Measurements from ENCODE around the gene CHCHD1. TPM values are rescaled to one million over a fixed set of nuclear protein-coding genes. Genes with fewer than 3 reads are reported as not detected.

The CHCHD1 gene
- total RNA-seq, 4 donors from 2014 or later: 2.6 to 37.4 (median 17.0) TPM

DNA sequence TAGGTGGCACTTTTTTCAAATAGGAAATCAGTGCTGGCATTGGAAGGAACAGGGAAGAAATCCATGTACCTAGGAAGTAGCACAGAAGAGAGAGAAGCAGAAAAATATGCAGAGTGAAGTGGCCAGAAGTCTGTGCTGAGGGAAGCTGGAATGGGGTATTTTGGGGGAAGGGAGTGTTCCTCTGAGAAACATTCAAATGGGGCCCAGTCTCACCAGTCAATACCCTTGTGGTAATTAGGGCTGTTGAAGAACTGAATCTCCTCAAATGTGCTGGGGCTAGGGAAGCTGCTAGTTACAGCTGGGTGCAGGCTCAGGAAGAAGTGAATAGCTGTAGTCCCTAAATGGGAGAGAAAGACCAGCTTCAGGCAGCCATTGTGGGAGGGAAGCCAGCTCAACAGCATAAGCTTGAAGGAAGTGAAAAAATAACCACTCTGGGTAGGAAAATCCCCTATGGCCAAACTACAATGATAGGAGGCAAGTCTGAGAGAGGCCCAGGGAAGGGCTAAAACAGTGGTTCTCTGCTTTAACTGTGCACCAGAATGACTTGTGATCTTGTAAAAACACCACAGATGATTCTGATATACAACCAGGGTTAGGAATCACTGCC is 21.9 kb downstream of the CHCHD1 start:
- Histone ChIP-seq H3K9me3 (no peaks in the 10 kb centered on the region), H3K4me3 (no peak overlapping the region), H3K27ac (no peak overlapping the region), H3K36me3 (peaks cover 0 to 61% (median 15%) of the 10 kb centered on the region in 4 donors), H3K4me1 (peaks cover 0 to 6% (median 0%) of the 10 kb centered on the region in 4 donors), H3K27me3 (no peaks in the 10 kb centered on the region)
- intact Hi-C loops (cut with DNase I; ENCODE audit: low total_unique reads): no loop called here
- in situ Hi-C loops (cut with MboI; ENCODE audit: low pct_ligation_motif_present in 1 of 4, low pct_unique_long_range_greater_than_20kb in 1 of 4, low sequenced_read_pairs in 3 of 4): no loop called here
- no peak for TF ChIP-seq POLR2AphosphoS5 (IDR thresholded peaks at IDR 0.05)
- no peak for TF ChIP-seq EP300 (IDR thresholded peaks at IDR 0.05; ENCODE audit: low read depth)
- TF ChIP-seq, protein P1, sequence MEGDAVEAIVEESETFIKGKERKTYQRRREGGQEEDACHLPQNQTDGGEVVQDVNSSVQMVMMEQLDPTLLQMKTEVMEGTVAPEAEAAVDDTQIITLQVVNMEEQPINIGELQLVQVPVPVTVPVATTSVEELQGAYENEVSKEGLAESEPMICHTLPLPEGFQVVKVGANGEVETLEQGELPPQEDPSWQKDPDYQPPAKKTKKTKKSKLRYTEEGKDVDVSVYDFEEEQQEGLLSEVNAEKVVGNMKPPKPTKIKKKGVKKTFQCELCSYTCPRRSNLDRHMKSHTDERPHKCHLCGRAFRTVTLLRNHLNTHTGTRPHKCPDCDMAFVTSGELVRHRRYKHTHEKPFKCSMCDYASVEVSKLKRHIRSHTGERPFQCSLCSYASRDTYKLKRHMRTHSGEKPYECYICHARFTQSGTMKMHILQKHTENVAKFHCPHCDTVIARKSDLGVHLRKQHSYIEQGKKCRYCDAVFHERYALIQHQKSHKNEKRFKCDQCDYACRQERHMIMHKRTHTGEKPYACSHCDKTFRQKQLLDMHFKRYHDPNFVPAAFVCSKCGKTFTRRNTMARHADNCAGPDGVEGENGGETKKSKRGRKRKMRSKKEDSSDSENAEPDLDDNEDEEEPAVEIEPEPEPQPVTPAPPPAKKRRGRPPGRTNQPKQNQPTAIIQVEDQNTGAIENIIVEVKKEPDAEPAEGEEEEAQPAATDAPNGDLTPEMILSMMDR (IDR thresholded peaks at IDR 0.05): no peak
- TF ChIP-seq POLR2A (IDR thresholded peaks at IDR 0.05): no peak
- DNase-seq: no peak

DNA sequence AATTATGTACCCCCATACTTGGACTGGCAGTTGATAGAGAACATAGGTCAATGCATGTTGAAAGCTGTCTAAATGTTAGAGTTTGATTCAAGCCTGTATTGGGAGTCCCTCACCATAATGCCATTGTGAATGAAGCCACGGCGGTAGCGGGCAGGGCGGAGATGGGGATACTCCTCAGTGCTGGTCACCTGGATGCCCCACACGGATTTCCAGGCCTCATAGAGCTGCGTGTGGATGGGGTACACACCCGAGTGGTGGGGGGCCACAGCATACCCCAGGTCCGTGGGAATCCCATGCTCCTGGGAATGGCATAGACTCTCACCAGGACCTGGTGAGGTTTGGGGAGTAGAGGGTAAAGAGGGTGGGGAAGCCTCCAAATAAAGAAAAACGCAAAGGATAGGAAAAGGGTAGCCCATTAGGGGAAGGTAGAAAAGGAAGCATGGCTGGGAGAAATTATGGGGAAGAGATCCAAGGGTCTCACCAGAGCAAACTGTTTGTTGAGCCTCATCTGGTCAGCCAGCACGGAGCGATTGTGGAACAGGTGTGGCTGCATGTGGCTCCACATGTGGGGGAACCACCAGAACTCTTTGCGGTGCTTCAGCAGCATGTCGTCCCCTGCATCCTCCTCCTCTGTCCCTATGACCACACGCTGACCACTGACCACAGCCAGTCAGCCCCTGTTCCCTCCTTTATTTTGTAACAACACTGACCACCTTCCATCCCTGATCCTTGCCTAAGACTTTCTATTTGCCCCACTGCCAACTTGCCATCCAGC is 24.5 kb downstream of the CHCHD1 start:
- in situ Hi-C loops (cut with MboI; ENCODE audit: low pct_ligation_motif_present in 1 of 4, low pct_unique_long_range_greater_than_20kb in 1 of 4, low sequenced_read_pairs in 3 of 4) (no loop called here), intact Hi-C loops (cut with DNase I; ENCODE audit: low total_unique reads) (no loop called here)
- no peaks in the 10 kb centered on the region for H3K9me3 ChIP-seq
- H3K4me3 ChIP-seq: no peak overlapping the region
- TF ChIP-seq, protein P1 (IDR thresholded peaks at IDR 0.05): no peak
- TF ChIP-seq POLR2AphosphoS5 (IDR thresholded peaks at IDR 0.05) (no peak), EP300 (IDR thresholded peaks at IDR 0.05; ENCODE audit: low read depth) (no peak), POLR2A (IDR thresholded peaks at IDR 0.05) (no peak)
- DNase-seq: no peak
- H3K27ac ChIP-seq: no peak overlapping the region
- no peaks in the 10 kb centered on the region for H3K27me3 ChIP-seq
- peaks cover 0 to 21% (median 8%) of the 10 kb centered on the region in 4 donors for H3K4me1 ChIP-seq
- WGBS, 2 donors (ENCODE audit: low coverage in 1 of 2): 93 to 100% methylated on average over 1 to 14 of the region's 14 CpGs
- H3K36me3 ChIP-seq: peaks cover 0 to 61% (median 14%) of the 10 kb centered on the region in 4 donors

DNA sequence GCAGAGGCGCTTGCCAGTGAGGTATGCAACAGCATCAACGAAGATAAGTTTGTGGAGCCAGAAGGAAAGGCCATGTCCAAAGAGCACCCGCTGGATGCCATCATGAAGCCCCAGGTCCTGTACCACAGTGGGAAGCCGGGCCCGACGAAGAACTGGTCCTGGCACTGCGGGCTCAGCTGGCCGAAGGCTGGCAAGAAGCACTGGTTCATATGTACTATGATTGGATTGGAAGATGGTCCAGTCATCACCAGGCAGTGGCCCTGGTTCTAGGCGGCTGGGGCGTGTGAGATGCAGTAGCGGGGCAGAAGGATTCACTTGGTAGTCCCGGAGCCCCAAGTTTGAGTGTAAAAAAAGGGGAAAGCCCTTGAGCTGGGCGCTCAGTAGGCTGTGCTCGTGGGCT is 25.6 kb downstream of the CHCHD1 start:
- Histone ChIP-seq H3K27ac (no peak overlapping the region), H3K9me3 (no peaks in the 10 kb centered on the region), H3K36me3 (peaks cover 0 to 53% (median 13%) of the 10 kb centered on the region in 4 donors), H3K27me3 (no peaks in the 10 kb centered on the region), H3K4me3 (no peak overlapping the region), H3K4me1 (peaks cover 0 to 25% (median 8%) of the 10 kb centered on the region in 4 donors)
- no peak for TF ChIP-seq POLR2A (IDR thresholded peaks at IDR 0.05)
- no peak for TF ChIP-seq EP300 (IDR thresholded peaks at IDR 0.05; ENCODE audit: low read depth)
- TF ChIP-seq POLR2AphosphoS5 (IDR thresholded peaks at IDR 0.05): no peak
- TF ChIP-seq, protein P1 (IDR thresholded peaks at IDR 0.05): no peak
- in situ Hi-C loops (cut with MboI; ENCODE audit: low pct_ligation_motif_present in 1 of 4, low pct_unique_long_range_greater_than_20kb in 1 of 4, low sequenced_read_pairs in 3 of 4) (no loop called here), intact Hi-C loops (cut with DNase I; ENCODE audit: low total_unique reads) (no loop called here)
- 98 to 100% methylated on average over 1 to 14 of the region's 14 CpGs for WGBS, 2 donors (ENCODE audit: low coverage in 1 of 2)
- DNase-seq: no peak

DNA sequence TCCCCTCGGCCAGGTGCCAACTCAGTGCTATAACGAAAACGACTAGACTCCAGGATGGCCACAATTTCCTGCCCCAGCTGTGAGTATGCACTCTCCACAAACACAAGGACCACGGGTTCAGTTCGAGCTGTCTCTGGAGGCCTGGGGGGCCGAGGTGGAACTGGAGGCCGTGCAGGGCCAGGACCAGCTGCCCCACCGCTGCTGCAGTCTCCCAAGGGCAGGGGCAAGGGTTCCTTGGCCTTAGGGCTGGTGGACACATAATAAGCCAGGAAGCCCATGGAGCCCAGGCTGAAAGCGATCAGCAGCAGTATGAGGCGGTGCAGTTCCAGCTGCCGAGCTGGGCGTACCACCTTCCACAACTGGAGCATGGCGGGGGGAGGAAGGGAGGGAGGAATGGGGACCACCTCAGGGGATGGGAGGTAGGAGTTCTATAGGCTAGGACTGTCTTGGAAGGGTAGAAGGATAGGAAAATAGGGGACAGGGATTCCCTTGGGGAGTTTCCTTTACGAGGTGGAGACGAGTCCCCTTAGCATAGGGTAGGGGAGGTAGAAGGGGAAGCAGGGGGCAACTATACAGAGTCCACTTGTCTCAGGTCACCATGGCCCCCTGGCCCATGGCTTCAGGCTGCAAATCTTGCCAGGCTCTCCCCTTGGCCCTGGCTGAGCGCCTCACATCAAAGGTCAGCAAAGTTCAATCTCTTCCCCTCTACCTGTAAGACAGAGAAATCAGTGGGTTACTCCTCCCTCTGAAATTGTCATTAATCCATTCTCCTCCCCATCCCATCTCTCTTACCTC is 26.4 kb downstream of the CHCHD1 start:
- H3K9me3 ChIP-seq: no peaks in the 10 kb centered on the region
- no peak overlapping the region for H3K4me3 ChIP-seq
- in situ Hi-C loops (cut with MboI; ENCODE audit: low pct_ligation_motif_present in 1 of 4, low pct_unique_long_range_greater_than_20kb in 1 of 4, low sequenced_read_pairs in 3 of 4) (no loop called here), intact Hi-C loops (cut with DNase I; ENCODE audit: low total_unique reads) (no loop called here)
- H3K27me3 ChIP-seq: no peaks in the 10 kb centered on the region
- no peak overlapping the region for H3K27ac ChIP-seq
- WGBS, 2 donors (ENCODE audit: low coverage in 1 of 2): 92% methylated on average over 16 of the region's 16 CpGs; no CpG with 5 or more reads in 1 of the 2 donors
- TF ChIP-seq POLR2AphosphoS5 (IDR thresholded peaks at IDR 0.05): no peak
- TF ChIP-seq, protein P1 (IDR thresholded peaks at IDR 0.05): no peak
- no peak for TF ChIP-seq POLR2A (IDR thresholded peaks at IDR 0.05)
- no peak for TF ChIP-seq EP300 (IDR thresholded peaks at IDR 0.05; ENCODE audit: low read depth)
- H3K36me3 ChIP-seq: peaks cover 0 to 46% (median 10%) of the 10 kb centered on the region in 4 donors
- peaks cover 0 to 25% (median 8%) of the 10 kb centered on the region in 4 donors for H3K4me1 ChIP-seq
- DNase-seq: no peak
